HG03469 (cell line): ENCODE data around the gene NECAB3.
A peak's percentile ranks its signal among the peaks of the same experiment; 100 is the strongest.
"Not testable (repeated sequence)": the region's sequence is repeated elsewhere in the genome, so short reads cannot be mapped to it uniquely, and the experiment has no call there.

ENCODE experiments used
- ATAC-seq: cut with Tn5 transposase; IDR thresholded peaks from one replicate; pipeline ENCODE4 v1.9.1; 2021; ENCODE audit warnings: mild to moderate bottlenecking, moderate library complexity, moderate number of reproducible peaks; ENCODE audit not compliant: unreplicated experiment

Gene NECAB3, protein sequence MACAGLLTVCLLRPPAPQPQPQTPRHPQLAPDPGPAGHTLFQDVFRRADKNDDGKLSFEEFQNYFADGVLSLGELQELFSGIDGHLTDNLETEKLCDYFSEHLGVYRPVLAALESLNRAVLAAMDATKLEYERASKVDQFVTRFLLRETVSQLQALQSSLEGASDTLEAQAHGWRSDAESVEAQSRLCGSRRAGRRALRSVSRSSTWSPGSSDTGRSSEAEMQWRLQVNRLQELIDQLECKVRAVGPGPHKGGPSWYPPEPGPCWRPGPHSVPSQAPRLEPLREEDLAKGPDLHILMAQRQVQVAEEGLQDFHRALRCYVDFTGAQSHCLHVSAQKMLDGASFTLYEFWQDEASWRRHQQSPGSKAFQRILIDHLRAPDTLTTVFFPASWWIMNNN

DNA sequence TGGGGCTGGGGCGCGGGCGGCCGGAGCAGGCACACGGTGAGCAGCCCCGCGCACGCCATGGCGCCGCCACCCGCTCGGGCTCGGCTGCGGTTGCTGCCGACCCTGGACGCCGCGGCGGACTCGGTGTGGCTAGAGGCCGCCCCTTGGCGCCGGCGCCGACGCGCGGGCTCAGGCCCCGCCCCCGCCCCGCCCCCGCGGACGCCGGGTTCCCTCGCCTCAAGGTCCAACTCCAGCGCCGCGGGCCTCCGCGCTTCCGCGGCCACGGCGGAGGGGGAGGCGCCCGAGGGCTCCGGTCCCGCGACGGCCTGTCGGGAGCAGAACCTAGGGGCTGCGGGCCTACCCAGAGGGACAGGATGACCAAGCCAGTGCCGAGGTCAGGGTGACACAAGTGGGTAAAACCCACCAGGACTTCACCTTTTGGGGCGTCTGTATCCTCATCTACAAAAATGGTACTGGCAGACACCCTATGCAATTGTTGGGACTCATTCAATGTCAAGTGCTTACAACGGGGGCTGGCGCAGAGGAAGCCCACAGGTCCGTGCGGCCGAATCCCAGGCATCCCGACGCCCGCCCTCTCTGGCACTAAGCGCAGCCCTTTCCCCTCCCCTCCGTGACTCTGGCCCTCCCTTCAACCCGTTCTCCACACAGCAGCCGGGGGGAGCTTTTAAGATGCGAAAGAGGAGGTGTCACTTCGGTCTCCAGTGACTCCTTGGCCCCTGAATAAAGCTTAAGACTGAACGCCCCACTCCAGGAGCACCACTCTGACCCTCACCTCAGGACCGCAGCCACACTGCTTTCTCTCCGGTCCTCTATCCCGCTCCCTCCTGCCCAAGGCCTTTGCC lies at the start of gene NECAB3:
Gene NECAB3 (minus strand): TSS at position 135 of the 842 bp plus-strand sequence. CDS start 76 bp downstream, at position 59.
- no peak for ATAC-seq

DNA sequence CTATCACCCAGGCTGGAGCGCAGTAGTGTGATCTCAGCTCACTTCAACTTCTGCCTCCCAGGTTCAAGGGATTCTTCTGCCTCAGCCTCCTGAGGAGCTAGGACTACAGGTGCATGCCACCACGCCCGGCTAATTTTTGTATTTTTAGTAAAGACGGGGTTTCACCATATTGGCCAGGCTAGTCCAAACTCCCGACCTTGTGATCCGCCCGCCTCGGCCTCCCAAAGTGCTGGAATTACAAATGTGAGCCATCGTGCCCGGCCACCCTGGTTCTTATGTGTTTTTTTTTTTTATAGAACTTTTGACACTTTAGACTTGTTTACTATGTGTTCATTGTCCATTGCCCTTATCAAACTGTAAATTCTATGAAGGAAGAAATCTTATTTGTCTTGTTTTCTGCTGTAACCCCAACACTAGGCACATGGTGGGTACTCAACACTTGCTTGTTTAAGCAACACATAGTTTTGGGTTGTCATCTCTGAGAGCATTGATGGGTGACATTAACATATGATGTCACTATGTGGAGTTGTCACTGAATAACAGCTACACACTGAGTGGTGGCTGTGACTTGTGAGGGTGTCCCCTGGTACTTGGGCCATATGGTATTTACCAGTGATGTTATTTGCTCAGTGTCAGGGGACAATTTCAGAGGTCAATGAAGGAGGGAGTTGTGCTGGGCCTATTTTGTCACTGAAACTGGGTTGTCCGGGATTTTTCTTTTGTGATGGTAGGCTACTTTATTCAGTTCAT lies 47.3 kb upstream of the NECAB3 start:
- ATAC-seq: no peak

DNA sequence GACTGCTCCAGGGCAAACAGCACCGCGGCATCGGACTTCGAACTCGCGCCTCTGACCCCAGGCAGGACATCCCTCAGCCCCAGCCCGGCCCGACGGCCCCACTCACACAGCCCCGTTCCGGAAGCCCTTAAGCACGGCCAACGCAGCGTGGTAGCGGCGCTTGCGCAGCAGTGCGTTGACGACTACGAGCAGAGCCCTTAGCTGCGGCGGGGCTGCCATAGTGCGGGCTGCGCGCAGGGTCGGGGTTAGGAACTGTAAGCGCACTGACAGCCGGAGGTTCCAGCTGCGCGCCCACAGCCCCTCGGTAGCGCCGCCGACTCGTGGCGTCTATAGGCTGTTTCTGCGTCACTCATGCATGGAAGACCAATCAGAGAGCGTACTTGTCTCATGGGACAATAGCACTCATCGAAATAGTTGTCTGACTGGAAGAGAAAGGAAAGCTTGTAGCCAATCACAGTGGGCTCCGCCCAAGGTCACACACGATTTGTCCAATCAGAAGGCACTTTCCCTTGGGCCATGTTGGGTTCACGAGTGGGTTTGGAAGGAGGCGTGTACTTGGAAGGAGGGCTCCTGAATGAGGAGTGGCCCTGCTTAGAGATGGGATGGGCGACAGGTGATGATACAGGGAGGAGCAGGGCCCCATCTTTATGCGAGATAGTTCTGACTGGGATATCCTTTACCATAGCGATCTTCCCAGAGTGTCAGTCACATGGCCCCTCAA lies 45.9 kb upstream of the NECAB3 start, which contains the start of gene PXMP4:
Gene PXMP4 (minus strand): TSS at position 322 of the 721 bp plus-strand sequence. CDS start 103 bp downstream, at position 219.
- ATAC-seq: peak; percentile 89

DNA sequence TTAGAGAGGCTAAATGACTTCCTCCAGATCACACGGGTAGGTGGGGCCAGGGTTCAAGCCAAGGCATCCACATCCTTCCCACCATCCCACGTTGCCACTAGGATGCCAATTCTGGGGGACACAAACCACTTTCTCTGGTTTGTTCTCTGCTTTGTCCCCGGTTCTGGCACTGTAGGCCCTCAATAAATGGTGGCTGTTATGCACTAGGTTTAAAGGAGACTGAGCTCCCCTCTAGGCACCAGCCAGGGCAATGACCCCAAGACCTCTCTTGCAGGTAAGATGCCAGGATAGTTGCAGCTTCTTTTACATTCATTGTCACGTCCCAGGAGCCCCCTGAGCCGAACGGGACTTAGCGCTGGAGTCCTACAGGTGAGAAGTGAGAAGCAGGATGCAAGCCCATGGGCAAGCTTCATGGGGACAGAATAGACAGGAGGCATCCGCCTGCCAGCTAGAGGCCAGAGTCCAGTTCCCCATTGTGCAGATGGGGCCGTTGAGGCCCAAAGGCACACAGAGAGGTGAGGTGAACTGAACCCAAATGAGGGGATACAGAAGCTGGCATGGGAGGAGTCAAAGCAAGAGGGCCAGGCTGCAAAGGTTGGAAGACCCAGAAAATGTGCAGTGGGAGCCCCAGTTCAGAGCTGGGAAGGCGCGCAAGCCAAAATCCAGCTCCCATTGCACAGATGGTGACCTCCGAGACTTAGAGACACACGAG lies 45.2 kb upstream of the NECAB3 start:
- no peak for ATAC-seq

- ATAC-seq: no peak
These were observed 42.3 kb upstream of the NECAB3 start for GRCh38 chr20:33716498-33716897.

DNA sequence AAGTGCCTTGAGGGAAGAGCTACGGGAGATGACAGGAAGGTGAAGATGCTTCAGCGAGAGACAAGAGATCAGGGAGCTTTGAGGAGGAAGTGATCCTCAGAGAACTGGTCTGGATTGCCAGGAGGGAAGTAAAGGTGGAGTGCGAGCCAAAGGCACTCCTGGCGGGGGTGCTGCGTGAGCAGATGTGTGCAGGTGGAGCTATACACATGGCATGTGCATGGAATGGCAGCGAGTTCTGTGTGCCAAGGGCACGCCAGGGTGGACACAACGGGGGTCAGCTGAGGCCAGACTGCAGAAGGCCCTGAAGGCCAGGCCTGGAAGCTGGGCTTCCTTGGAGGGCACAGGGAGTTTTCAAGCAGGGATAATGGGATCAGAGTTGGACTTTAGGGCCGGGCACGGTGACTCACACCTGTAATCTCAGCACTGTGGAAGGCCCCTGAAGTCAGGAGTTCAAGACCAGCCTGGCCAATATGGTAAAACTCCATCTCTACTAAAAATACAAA lies 39.7 kb upstream of the NECAB3 start:
- ATAC-seq: no peak

DNA sequence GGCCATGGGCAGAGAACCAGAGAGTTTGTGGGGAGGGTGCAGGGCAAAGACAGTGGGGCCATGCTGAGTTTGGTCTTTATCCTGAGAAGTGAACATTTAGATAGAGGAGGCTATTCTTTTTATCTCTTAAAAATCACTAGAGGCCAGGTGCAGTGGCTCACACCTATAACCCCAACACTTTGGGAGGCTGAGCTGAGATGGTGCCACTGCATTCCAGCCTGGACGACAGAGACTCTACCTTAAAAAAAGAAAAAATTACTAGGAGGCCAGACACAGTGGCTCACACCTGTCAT lies 37.2 kb upstream of the NECAB3 start:
- no peak for ATAC-seq

DNA sequence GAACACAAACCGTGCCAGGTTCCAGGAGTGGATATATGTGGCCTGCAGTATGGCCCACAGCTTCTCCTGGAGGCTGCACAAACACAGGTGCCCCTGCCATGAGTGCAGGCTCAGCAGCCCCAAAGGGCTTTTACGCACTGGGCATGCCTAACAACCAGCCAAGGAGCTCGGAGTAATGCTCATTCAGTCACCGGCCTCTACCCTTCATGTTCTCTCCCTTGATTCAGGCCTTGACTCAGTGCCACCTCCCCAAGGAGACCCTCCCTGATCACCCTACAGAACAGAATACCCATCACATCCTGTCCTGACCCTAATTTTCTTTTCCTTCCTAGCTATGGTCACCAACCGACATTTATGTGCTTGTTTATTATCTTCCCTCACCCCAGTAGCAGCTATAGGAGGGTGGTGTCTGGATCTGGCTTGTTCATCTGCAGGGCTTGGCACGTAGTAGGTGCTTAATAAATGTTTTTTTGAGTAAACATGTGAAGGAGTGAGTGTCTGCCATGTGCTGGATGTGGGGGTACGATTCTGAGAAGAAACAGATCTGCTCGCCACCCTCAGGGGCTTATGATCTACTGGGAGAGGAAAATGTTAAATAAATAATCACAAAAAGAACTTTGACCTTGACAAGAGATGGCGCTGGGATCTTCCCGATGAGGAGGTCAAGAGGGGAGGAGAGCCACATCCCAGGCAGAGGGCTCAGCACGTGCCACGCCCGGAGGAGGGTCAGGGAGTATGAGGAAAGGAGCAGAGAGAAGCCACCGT lies 36.6 kb upstream of the NECAB3 start:
- no peak for ATAC-seq

DNA sequence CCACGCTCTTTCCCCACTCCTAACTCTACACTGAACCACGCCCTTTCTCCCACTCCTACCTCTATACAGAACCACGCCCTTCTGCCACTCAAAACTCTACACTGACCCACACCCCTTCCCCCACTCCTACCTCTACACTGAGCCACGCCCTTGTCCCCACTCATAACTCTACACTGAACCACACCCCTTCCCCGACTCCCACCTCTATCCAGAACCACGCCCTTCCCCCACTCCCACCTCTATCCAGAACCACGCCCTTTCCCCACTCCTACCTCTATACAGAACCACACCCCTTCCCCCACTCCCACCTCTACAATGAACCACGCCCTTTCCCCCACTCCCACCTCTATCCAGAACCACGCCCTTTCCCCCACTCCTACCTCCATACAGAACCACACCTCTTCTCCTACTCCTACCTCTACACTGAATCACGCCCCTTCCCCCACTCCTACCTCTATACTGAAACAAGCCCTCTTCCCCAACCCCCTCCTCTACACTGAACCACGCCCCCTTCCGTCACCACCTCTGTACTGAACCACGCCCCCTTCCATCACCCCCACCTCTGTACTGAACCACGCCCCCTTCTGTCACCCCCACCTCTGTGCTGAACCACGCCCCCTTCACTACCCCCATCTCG lies 35.8 kb upstream of the NECAB3 start:
- no peak for ATAC-seq

DNA sequence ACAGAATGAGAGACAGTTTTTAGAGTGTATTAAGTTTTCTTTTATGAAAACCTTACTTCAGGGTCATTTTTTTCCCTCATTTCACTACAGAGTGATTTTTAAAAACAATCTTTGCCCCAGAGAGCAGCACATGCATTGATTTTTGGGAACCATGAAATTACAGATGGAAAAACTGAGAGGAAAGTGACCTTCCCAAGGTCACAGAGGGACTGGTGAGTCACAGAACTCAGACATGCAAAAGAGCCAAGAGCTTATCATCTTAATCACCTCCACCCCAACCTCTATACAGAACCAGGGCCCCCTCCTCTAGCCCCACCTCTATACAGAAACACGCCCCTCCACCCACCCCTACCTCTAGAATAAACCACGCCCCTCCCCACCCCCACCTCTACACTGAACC lies 35.2 kb upstream of the NECAB3 start:
- no peak for ATAC-seq

DNA sequence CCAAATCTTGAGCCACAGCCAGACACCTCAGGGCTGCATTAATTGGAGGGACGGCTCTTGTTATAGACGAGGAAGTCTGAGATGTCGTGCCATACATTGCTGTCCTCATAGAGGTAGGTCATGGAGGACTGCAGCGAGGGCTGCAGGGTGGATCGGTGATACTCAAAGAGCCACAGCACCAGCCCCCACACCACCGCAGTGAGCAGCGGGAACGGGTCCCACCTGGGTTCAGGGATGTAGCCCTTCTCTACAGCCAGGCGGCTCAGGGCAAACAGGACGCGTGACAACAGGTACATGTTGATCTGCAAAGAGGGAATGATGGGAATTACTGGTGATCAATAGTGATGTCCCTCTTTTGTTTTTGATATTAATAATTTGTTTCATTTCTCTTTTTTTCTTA lies 33.4 kb upstream of the NECAB3 start:
- ATAC-seq: no peak

- no peak for ATAC-seq
These were observed 30.1 kb upstream of the NECAB3 start for GRCh38 chr20:33704197-33704924.

- no peak for ATAC-seq
These were observed 29.4 kb upstream of the NECAB3 start for GRCh38 chr20:33703498-33704137.

- no peak for ATAC-seq
These were observed 28.6 kb upstream of the NECAB3 start for GRCh38 chr20:33702861-33703260.

DNA sequence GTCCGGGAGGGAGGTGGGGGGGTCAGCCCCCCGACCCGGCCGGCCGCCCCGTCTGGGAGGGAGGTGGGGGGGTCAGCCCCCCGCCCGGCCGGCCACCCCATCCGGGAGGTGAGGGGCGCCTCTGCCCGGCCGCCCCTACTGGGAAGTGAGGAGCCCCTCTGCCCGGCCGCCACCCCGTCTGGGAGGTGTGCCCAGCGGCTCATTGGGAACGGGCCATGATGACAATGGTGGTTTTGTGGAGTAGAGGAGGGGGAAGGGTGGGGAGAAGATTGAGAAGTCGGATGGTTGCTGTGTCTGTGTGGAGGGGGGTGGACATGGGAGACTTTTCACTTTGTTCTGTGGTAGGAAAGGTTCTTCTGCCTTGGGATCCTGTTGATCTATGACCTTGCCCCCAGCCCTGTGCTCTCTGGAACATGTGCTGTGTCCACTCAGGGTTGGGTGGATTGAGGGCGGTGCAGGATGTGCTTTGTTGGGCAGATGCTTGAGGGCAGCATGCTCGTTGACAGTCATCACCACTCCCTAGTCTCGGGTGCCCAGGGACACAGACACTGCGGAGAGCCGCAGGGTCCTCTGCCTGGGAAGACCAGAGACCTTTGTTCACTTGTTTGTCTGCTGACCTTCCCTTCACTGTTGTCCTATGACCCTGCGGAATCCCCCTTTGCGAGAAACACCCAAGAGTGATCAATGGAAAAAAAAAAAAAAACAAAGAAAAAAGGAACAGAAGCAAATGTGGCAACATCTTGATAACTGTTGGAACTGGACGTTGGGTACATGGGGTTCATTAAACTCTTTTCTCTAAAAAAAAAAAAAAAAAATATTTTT lies 27.6 kb upstream of the NECAB3 start:
- no peak for ATAC-seq

GRCh38 chr20:33700696-33701441 lies 26.6 kb upstream of the NECAB3 start:
- ATAC-seq: not testable (repeated sequence)
